CD4-positive, alpha-beta memory T cell (primary cell): ENCODE data around the gene LPP. TPM values are rescaled to one million over a fixed set of nuclear protein-coding genes. Genes with fewer than 3 reads are reported as not detected.
"Not testable (repeated sequence)": the region's sequence is repeated elsewhere in the genome, so short reads cannot be mapped to it uniquely, and the experiment has no call there.

Experiments
- CTCF ChIA-PET: fragments of 350-600 bp; sonication (Branson Sonifier 250); formaldehyde crosslinking; loops from one replicate; lab custom pipeline; 2021; ENCODE audit warnings: inconsistent platforms; ENCODE audit not compliant: partially characterized antibody; lab: Charles Lee
- POLR2A ChIA-PET: fragments of 350-600 bp; sonication (Branson Sonifier 250); formaldehyde crosslinking; loops from one replicate; lab custom pipeline; 2021; ENCODE audit not compliant: partially characterized antibody; lab: Charles Lee
- DNase-seq, 5 donors: peaks; one replicate each; pipeline versions ENCODE4 v3.0.0 to v3.0.0-alpha.2; 2020 to 2022; ENCODE audit warnings: mixed read lengths in 1 of 5
- H3K27ac ChIP-seq: one replicate; pipeline ENCODE4 v1.7.0; 2013; ENCODE audit warnings: low read depth, low read length
- H3K27me3 ChIP-seq: 2 replicates; pipeline ENCODE4 v1.7.0; 2013; ENCODE audit warnings: mild to moderate bottlenecking, low read length, moderate library complexity; ENCODE audit not compliant: insufficient read depth
- H3K36me3 ChIP-seq: 2 replicates; pipeline ENCODE4 v1.7.0; 2013; ENCODE audit warnings: mild to moderate bottlenecking, low read length, moderate library complexity; ENCODE audit not compliant: insufficient read depth
- H3K4me1 ChIP-seq: 2 replicates; pipeline ENCODE4 v1.7.0; 2013; ENCODE audit warnings: mild to moderate bottlenecking, low read length, moderate library complexity; ENCODE audit not compliant: insufficient read depth
- H3K4me3 ChIP-seq, 2 donors: one replicate each; pipeline ENCODE4 v1.7.0; 2013; ENCODE audit warnings: low read length in 2 of 2, mild to moderate bottlenecking in 1 of 2
- H3K9me3 ChIP-seq, 2 donors: one replicate each; pipeline ENCODE4 v1.7.0; 2013; ENCODE audit warnings: low read length in 2 of 2, control low read depth in 1 of 2; ENCODE audit not compliant: control insufficient read depth in 1 of 2
- H3K27ac Mint-ChIP-seq, 7 donors: one replicate each; pipeline ENCODE4 v1.8.0; 2020 to 2021; ENCODE audit warnings: mixed read lengths in 7 of 7, mild to moderate bottlenecking in 6 of 7, inconsistent platforms in 3 of 7, moderate library complexity in 3 of 7
- H3K27me3 Mint-ChIP-seq, 2 donors: one replicate each; pipeline ENCODE4 v1.8.0; 2020 to 2021; ENCODE audit warnings: mixed read lengths in 2 of 2
- H3K36me3 Mint-ChIP-seq, 2 donors: one replicate each; pipeline ENCODE4 v1.8.0; 2020 to 2021; ENCODE audit warnings: mixed read lengths in 2 of 2, inconsistent platforms in 1 of 2, mild to moderate bottlenecking in 1 of 2
- H3K4me1 Mint-ChIP-seq, 4 donors: one replicate each; pipeline ENCODE4 v1.8.0; 2020 to 2021; ENCODE audit warnings: mixed read lengths in 4 of 4, mild to moderate bottlenecking in 1 of 4
- H3K4me3 Mint-ChIP-seq, 8 donors: one replicate each; pipeline ENCODE4 v1.8.0; 2020 to 2021; ENCODE audit warnings: mixed read lengths in 8 of 8, mild to moderate bottlenecking in 7 of 8, moderate library complexity in 6 of 8, inconsistent platforms in 3 of 8
- H3K9me3 Mint-ChIP-seq, 8 donors: one replicate each; pipeline ENCODE4 v1.8.0; 2020 to 2021; ENCODE audit warnings: mixed read lengths in 8 of 8, mild to moderate bottlenecking in 5 of 8, inconsistent platforms in 3 of 8, moderate library complexity in 1 of 8
- intact Hi-C: fragments of 100-400 bp; cut with micrococcal nuclease; formaldehyde crosslinking; loops from one replicate; pipeline ENCODE4 v1.15.1; 2023
- polyA plus RNA-seq, 2 donors: library from polyadenylated mRNA; unstranded; fragments of 300-500 nt; fragmentation: Illumina TruSeq; gene quantifications; one replicate each; pipeline ENCODE4 v1.2.3, GENCODE V29; 2021
- total RNA-seq, 2 experiments: library from RNA; stranded (reverse); gene quantifications; one replicate each; pipeline ENCODE4 v1.2.3, GENCODE V29; 2021

Gene LPP
- total and polyA plus RNA-seq, 4 experiments from 2014 or later, result 10.4 to 27.2 (median 24.7) TPM

- CTCF ChIA-PET, result interaction anchor here (1.1 kb wide), 1 partner anchor 17 kb away, joined by 3 read pairs; no protein-coding TSS in a partner anchor
Measured at GRCh38 chr3:188417766-188418165, 263.8 kb downstream of the LPP start.

GRCh38 chr3:188421151-188421821 is 267.3 kb downstream of the LPP start:
- H3K27me3 Mint-ChIP-seq, result no peaks in the 10 kb centered on the region
- peaks cover 2 to 22% (median 9%) of the 10 kb centered on the region in 8 donors for H3K9me3 Mint-ChIP-seq
- no peaks in the 10 kb centered on the region for H3K36me3 ChIP-seq
- H3K4me1 Mint-ChIP-seq, result peaks cover 8 to 18% (median 11%) of the 10 kb centered on the region in 4 donors
- POLR2A ChIA-PET, result no interaction called here
- H3K27me3 ChIP-seq, result no peaks in the 10 kb centered on the region
- H3K9me3 ChIP-seq, result no peaks in the 10 kb centered on the region
- no peak overlapping the region for H3K27ac ChIP-seq
- H3K4me3 ChIP-seq, result no peak overlapping the region
- H3K4me3 Mint-ChIP-seq, result no peak overlapping the region
- CTCF ChIA-PET, result no interaction called here
- intact Hi-C loops, result no loop called here
- H3K36me3 Mint-ChIP-seq, result peaks cover 19 to 45% of the 10 kb centered on the region in 2 donors
- no peak for DNase-seq
- H3K4me1 ChIP-seq, result no peaks in the 10 kb centered on the region
- H3K27ac Mint-ChIP-seq, result no peak overlapping the region

More at GRCh38 chr3:188417766-188418165, 263.8 kb downstream of the LPP start:
- no peaks in the 10 kb centered on the region for H3K36me3 ChIP-seq
- H3K9me3 ChIP-seq, result no peaks in the 10 kb centered on the region
- POLR2A ChIA-PET, result no interaction called here
- Mint-ChIP-seq H3K9me3 (peaks cover 0 to 2% (median 0%) of the 10 kb centered on the region in 8 donors), H3K4me3 (no peak overlapping the region), H3K36me3 (peaks cover 3 to 23% of the 10 kb centered on the region in 2 donors), H3K27me3 (no peaks in the 10 kb centered on the region), H3K4me1 (peaks cover 5 to 11% (median 7%) of the 10 kb centered on the region in 4 donors), H3K27ac (no peak overlapping the region)
- DNase-seq, result no peak
- intact Hi-C loops, result no loop called here
- H3K27ac ChIP-seq, result no peak overlapping the region
- H3K4me3 ChIP-seq, result no peak overlapping the region
- no peaks in the 10 kb centered on the region for H3K4me1 ChIP-seq
- no peaks in the 10 kb centered on the region for H3K27me3 ChIP-seq

- H3K9me3 Mint-ChIP-seq, result peaks cover 2 to 29% (median 10%) of the 10 kb centered on the region in 8 donors
- ChIA-PET POLR2A (no interaction called here), CTCF (interaction anchor here (0.9 kb wide), 1 partner anchor 674 kb away, joined by 3 read pairs; no protein-coding TSS in a partner anchor)
- intact Hi-C loops, result no loop called here
- Histone ChIP-seq H3K4me1 (no peaks in the 10 kb centered on the region), H3K9me3 (no peaks in the 10 kb centered on the region), H3K36me3 (no peaks in the 10 kb centered on the region), H3K4me3 (no peak overlapping the region), H3K27me3 (no peaks in the 10 kb centered on the region), H3K27ac (no peak overlapping the region)
- no peak overlapping the region for H3K27ac Mint-ChIP-seq
- peaks cover 19 to 45% of the 10 kb centered on the region in 2 donors for H3K36me3 Mint-ChIP-seq
- no peak overlapping the region for H3K4me3 Mint-ChIP-seq
- no peak for DNase-seq
- peaks cover 6 to 17% (median 10%) of the 10 kb centered on the region in 4 donors for H3K4me1 Mint-ChIP-seq
- H3K27me3 Mint-ChIP-seq, result no peaks in the 10 kb centered on the region
Measured at GRCh38 chr3:188421836-188422540, 268.0 kb downstream of the LPP start.

- H3K9me3 ChIP-seq, DNase-seq, H3K27me3 Mint-ChIP-seq, intact Hi-C loops, H3K27ac Mint-ChIP-seq, H3K4me3 ChIP-seq, H3K4me3 Mint-ChIP-seq, POLR2A ChIA-PET, H3K27ac ChIP-seq, H3K36me3 ChIP-seq, H3K27me3 ChIP-seq, CTCF ChIA-PET, H3K4me1 ChIP-seq: not testable (repeated sequence)
- Mint-ChIP-seq H3K4me1 (peaks cover 11 to 32% (median 21%) of the 10 kb centered on the region in 4 donors), H3K36me3 (peaks cover 21 to 41% of the 10 kb centered on the region in 2 donors), H3K9me3 (peaks cover 2 to 31% (median 10%) of the 10 kb centered on the region in 8 donors)
Measured at GRCh38 chr3:188427981-188428380, 274.0 kb downstream of the LPP start.

GRCh38 chr3:188431040-188431439 is 277.1 kb downstream of the LPP start:
- Histone ChIP-seq H3K36me3 (no peaks in the 10 kb centered on the region), H3K9me3 (no peaks in the 10 kb centered on the region), H3K27ac (no peak overlapping the region), H3K27me3 (no peaks in the 10 kb centered on the region), H3K4me1 (peaks cover 10% of the 10 kb centered on the region), H3K4me3 (no peak overlapping the region)
- H3K27me3 Mint-ChIP-seq, result no peaks in the 10 kb centered on the region
- no peak overlapping the region for H3K4me3 Mint-ChIP-seq
- H3K4me1 Mint-ChIP-seq, result peaks cover 22 to 30% (median 24%) of the 10 kb centered on the region in 4 donors
- ChIA-PET CTCF (no interaction called here), POLR2A (interaction anchor here (1.1 kb wide), 1 partner anchor 100 kb away, joined by 3 read pairs; no protein-coding TSS in a partner anchor)
- H3K9me3 Mint-ChIP-seq, result peaks cover 0 to 12% (median 3%) of the 10 kb centered on the region in 8 donors
- no peak for DNase-seq
- peaks cover 9 to 22% of the 10 kb centered on the region in 2 donors for H3K36me3 Mint-ChIP-seq
- intact Hi-C loops, result no loop called here
- peak overlapping the region in 1 of 7 donors; percentile 89 for H3K27ac Mint-ChIP-seq

GRCh38 chr3:188431553-188431952 is 277.6 kb downstream of the LPP start:
- no peak overlapping the region for H3K4me3 ChIP-seq
- no peak overlapping the region for H3K27ac Mint-ChIP-seq
- H3K36me3 Mint-ChIP-seq, result peaks cover 9 to 17% of the 10 kb centered on the region in 2 donors
- CTCF ChIA-PET, result interaction anchor here (1.7 kb wide), 1 partner anchor 686 kb away, joined by 4 read pairs; the partner anchor contains the start of gene BCL6
- H3K9me3 Mint-ChIP-seq, result peaks cover 0 to 6% (median 1%) of the 10 kb centered on the region in 8 donors
- DNase-seq, result no peak
- H3K4me3 Mint-ChIP-seq, result no peak overlapping the region
- no peaks in the 10 kb centered on the region for H3K27me3 ChIP-seq
- no peaks in the 10 kb centered on the region for H3K27me3 Mint-ChIP-seq
- POLR2A ChIA-PET, result interaction anchor here (1.1 kb wide), 1 partner anchor 100 kb away, joined by 3 read pairs; no protein-coding TSS in a partner anchor
- intact Hi-C loops, result no loop called here
- no peaks in the 10 kb centered on the region for H3K36me3 ChIP-seq
- peaks cover 22 to 31% (median 24%) of the 10 kb centered on the region in 4 donors for H3K4me1 Mint-ChIP-seq
- no peak overlapping the region for H3K27ac ChIP-seq
- no peaks in the 10 kb centered on the region for H3K9me3 ChIP-seq
- peaks cover 10% of the 10 kb centered on the region for H3K4me1 ChIP-seq
